GM12878 (cell line): ENCODE results near the gene ZBTB16. TPM values are rescaled to one million over a fixed set of nuclear protein-coding genes. Genes with fewer than 3 reads are reported as not detected.

Source experiments
- ATAC-seq: fragments of 200-7000 bp; cut with Tn5 transposase; 3 replicates; pipeline ENCODE4 v1.9.1; 2020; ENCODE audit warnings: mild to moderate bottlenecking, moderate library complexity
- BruUV-seq: library from RNA; stranded (reverse); fragments of 400-500 nt; replicated peaks from 2 replicates; lab custom pipeline; 2021; lab: Mats Ljungman, UMichigan
- CTCF ChIA-PET: fragments of 300-600 bp; sonication (Branson Sonifier 250); formaldehyde crosslinking; extraction: SDS; loops from one replicate; lab custom pipeline; 2021; ENCODE audit warnings: inconsistent platforms; lab: Yijun Ruan, JAX
- POLR2A ChIA-PET: fragments of 350-600 bp; formaldehyde crosslinking; extraction: SDS; loops from one replicate; lab custom pipeline; 2021; ENCODE audit warnings: inconsistent platforms; lab: Charles Lee
- RAD21 ChIA-PET: fragments of 300-600 bp; sonication (Branson Sonifier 250); formaldehyde crosslinking; loops from one replicate; lab custom pipeline; 2023; ENCODE audit warnings: antibody characterized with exemption; ENCODE audit not compliant: unreplicated experiment; lab: Charles Lee
- SMC1A ChIA-PET: fragments of 300-600 bp; sonication (Branson Sonifier 250); formaldehyde crosslinking; loops from one replicate; lab custom pipeline; 2023; ENCODE audit not compliant: unreplicated experiment, uncharacterized antibody; lab: Charles Lee
- DNase-seq: peaks from one replicate; pipeline ENCODE4 v3.0.0-alpha.2; 2011; ENCODE audit warnings: low read depth, low spot score
- FAIRE-seq: peaks from 3 replicates; lab custom pipeline; 2011; peaks lifted over from hg19 to GRCh38; lab: Jason Lieb, UNC
- H2AFZ ChIP-seq: 2 replicates; pipeline ENCODE4 v1.6.0; 2011; ENCODE audit warnings: low read depth, low read length, control low read depth; ENCODE audit not compliant: control insufficient read depth
- H3K27ac ChIP-seq: 2 replicates; pipeline ENCODE4 v1.5.1; 2011; ENCODE audit warnings: control low read depth; ENCODE audit not compliant: control insufficient read depth, insufficient read depth
- H3K27me3 ChIP-seq, 2 experiments: replicated peaks in 1 of 2; 2 replicates each; pipeline versions ENCODE4 v1.6.0 to v1.6.1; 2011; ENCODE audit warnings: low read length in 1 of 2; ENCODE audit not compliant: control insufficient read depth in 2 of 2, insufficient read depth in 2 of 2
- H3K36me3 ChIP-seq, 2 experiments: 2 replicates each; pipeline ENCODE4 v1.5.1; 2011; ENCODE audit warnings: low read length in 1 of 2; ENCODE audit not compliant: control insufficient read depth in 2 of 2, insufficient read depth in 2 of 2
- H3K4me1 ChIP-seq: 2 replicates; pipeline ENCODE4 v1.6.1; 2011; ENCODE audit warnings: mild to moderate bottlenecking, low read length, moderate library complexity, mixed read lengths; ENCODE audit not compliant: control insufficient read depth, insufficient read depth
- H3K4me2 ChIP-seq: 2 replicates; pipeline ENCODE4 v1.6.0; 2011; ENCODE audit warnings: control low read depth; ENCODE audit not compliant: control insufficient read depth, insufficient read depth
- H3K4me3 ChIP-seq: fragments of 200-600 bp; sonication (generic); 2 replicates; pipeline ENCODE4 v1.5.1; 2016
- H3K79me2 ChIP-seq: 2 replicates; pipeline ENCODE4 v1.6.0; 2011; ENCODE audit warnings: low read length; ENCODE audit not compliant: control insufficient read depth, insufficient read depth
- H3K9ac ChIP-seq: 2 replicates; pipeline ENCODE4 v1.8.0; 2011; ENCODE audit warnings: low read length, control low read depth, mixed read lengths; ENCODE audit not compliant: control insufficient read depth, insufficient read depth
- H3K9me3 ChIP-seq: replicated peaks from 3 replicates; pipeline ENCODE4 v1.5.1; 2011; ENCODE audit warnings: mild to moderate bottlenecking, low read length; ENCODE audit not compliant: control insufficient read depth, insufficient read depth
- H4K20me1 ChIP-seq: 2 replicates; pipeline ENCODE4 v1.6.0; 2011; ENCODE audit not compliant: control insufficient read depth, insufficient read depth
- CHD4 ChIP-seq: fragments of 200-600 bp; sonication (generic); IDR thresholded peaks from 2 replicates; pipeline ENCODE4 v1.6.1; 2016; ENCODE audit warnings: mild to moderate bottlenecking
- IRF3 ChIP-seq: fragments of 450-650 bp; IDR thresholded peaks from 2 replicates; pipeline ENCODE4 v1.6.1; 2014; ENCODE audit warnings: mild to moderate bottlenecking
- SPI1 ChIP-seq: IDR thresholded peaks from 2 replicates; pipeline ENCODE4 v1.6.1; 2011; ENCODE audit warnings: low read depth, mild to moderate bottlenecking, low read length, moderate library complexity, borderline replicate concordance; ENCODE audit not compliant: insufficient read depth
- TAF1 ChIP-seq: IDR thresholded peaks from 2 replicates; pipeline ENCODE4 v1.6.1; 2011; ENCODE audit warnings: mild to moderate bottlenecking, low read depth, low read length, borderline replicate concordance
- ZNF207 ChIP-seq: fragments of 450-650 bp; IDR thresholded peaks from 2 replicates; pipeline ENCODE4 v1.6.1; 2014; ENCODE audit warnings: antibody characterized with exemption, mild to moderate bottlenecking, borderline replicate concordance
- ZNF274 ChIP-seq: IDR thresholded peaks from one replicate; pipeline ENCODE4 v1.8.0; 2011; ENCODE audit not compliant: insufficient read length, insufficient read depth
- ZSCAN29 ChIP-seq: fragments of 450-650 bp; IDR thresholded peaks from 2 replicates; pipeline ENCODE4 v1.6.1; 2017; ENCODE audit warnings: mild to moderate bottlenecking, moderate library complexity
- ZZZ3 ChIP-seq: IDR thresholded peaks from 2 replicates; pipeline ENCODE4 v1.6.1; 2011; ENCODE audit warnings: low read depth; ENCODE audit not compliant: control insufficient read depth, insufficient read length
- WGBS: methylation state at CpG from one replicate; pipeline ENCODE4 v1.1.6; 2016; ENCODE audit warnings: low lambda C conversion rate; ENCODE audit not compliant: insufficient replicate concordance, insufficient coverage; ENCODE audit errors: missing lambda C conversion rate; 5-methylcytosine and 5-hydroxymethylcytosine counted together
- in situ Hi-C: fragments of 300-500 bp; cut with MboI; formaldehyde crosslinking; loops from 9 replicates; pipeline ENCODE4 v1.14.3; 2018; ENCODE audit warnings: mixed read lengths
- intact Hi-C: fragments of 100-400 bp; cut with micrococcal nuclease; formaldehyde crosslinking; loops from one replicate; pipeline ENCODE4 v1.14.2; 2022; ENCODE audit not compliant: unreplicated experiment
- polyA plus RNA-seq, 11 experiments: library from polyadenylated mRNA; depleted of rRNA in 4 of 11; unstranded in 6 of 11; stranded (reverse) in 5 of 11; fragments of >200 nt; fragmentation: Nextera tagmentation in 4 of 11; fragmentation: Illumina TruSeq in 1 of 11; extraction: Ambion mirVana in 4 of 11; extraction: Trizol in 1 of 11; gene quantifications; 1 replicate in 1 of 11; 2 replicates in 10 of 11; pipeline versions ENCODE4 v1.2.1 to v1.2.3, GENCODE V29; 2011 to 2016; ENCODE audit warnings: inconsistent platforms in 2 of 11, missing spikeins in 2 of 11, low read depth in 1 of 11
- total RNA-seq, 4 experiments: library from RNA; depleted of rRNA in 3 of 4; stranded (reverse); fragments of >200 nt in 3 of 4; fragmentation: Illumina TruSeq in 1 of 4; extraction: Trizol in 1 of 4; gene quantifications; 2 replicates each; pipeline versions ENCODE4 v1.2.1 to v1.2.3, GENCODE V29; 2013 to 2021
- TF ChIP-seq, protein P1 (sequence below): fragments of 450-650 bp; formaldehyde crosslinking; IDR thresholded peaks from 2 replicates; pipeline ENCODE4 v1.4.0; 2022; ENCODE audit warnings: mild to moderate bottlenecking, moderate library complexity

Gene ZBTB16
- total and polyA plus RNA-seq, 10 of the 15 experiments (the other 5 are each of a cell fraction or from before 2014, with no cell fraction given): 0.38 TPM; not detected in 9

DNA sequence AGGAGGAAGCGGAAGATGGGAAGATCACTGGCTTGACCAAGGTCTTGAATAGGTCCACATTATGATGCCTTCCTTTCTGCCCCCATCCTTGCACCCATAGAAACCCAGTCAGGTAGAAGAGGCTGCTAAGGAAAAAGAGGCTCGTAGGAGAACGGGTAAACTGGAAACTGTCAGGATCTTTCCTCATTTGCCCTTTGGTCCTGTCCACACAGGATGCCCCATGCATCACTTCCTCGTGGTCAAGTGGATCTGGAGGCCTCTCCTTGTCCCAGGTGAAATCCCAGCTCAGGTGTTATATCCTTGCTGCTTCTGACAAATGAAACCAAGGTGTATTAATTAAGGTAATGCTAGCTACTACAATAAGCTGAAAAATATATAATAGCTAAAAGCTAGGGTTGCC lies 8.0 kb upstream of the ZBTB16 start:
- TF ChIP-seq ZZZ3 (no peak), CHD4 (no peak), TAF1 (no peak), ZSCAN29 (no peak), ZNF274 (no peak), IRF3 (no peak), SPI1 (no peak), ZNF207 (no peak)
- TF ChIP-seq, protein P1, sequence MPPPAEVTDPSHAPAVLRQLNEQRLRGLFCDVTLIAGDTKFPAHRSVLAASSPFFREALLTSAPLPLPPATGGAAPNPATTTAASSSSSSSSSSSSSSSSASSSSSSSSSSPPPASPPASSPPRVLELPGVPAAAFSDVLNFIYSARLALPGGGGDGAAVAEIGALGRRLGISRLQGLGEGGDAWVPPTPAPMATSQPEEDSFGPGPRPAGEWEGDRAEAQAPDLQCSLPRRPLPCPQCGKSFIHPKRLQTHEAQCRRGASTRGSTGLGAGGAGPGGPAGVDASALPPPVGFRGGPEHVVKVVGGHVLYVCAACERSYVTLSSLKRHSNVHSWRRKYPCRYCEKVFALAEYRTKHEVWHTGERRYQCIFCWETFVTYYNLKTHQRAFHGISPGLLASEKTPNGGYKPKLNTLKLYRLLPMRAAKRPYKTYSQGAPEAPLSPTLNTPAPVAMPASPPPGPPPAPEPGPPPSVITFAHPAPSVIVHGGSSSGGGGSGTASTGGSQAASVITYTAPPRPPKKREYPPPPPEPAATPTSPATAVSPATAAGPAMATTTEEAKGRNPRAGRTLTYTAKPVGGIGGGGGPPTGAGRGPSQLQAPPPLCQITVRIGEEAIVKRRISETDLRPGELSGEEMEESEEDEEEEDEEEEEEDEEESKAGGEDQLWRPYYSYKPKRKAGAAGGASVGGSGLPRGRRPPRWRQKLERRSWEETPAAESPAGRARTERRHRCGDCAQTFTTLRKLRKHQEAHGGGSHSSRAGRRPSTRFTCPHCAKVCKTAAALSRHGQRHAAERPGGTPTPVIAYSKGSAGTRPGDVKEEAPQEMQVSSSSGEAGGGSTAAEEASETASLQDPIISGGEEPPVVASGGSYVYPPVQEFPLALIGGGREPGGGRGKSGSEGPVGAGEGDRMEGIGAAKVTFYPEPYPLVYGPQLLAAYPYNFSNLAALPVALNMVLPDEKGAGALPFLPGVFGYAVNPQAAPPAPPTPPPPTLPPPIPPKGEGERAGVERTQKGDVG (CRISPR knock-in tag): no peak
- DNase-seq (no peak), FAIRE-seq (no peak), ATAC-seq (no peak)
- no peak overlapping the region for H3K4me3 ChIP-seq
- H2AFZ ChIP-seq: no peak overlapping the region
- in situ Hi-C loops (no loop called here), intact Hi-C loops (no loop called here)
- no peaks in the 10 kb centered on the region for H3K79me2 ChIP-seq
- CTCF ChIA-PET: interaction anchor here (0.6 kb wide), 1 partner anchor 14 kb away, joined by 3 read pairs; no protein-coding TSS in a partner anchor
- BruUV-seq: no TSS peak
- SMC1A ChIA-PET: interaction anchor here (0.8 kb wide), 1 partner anchor 722 kb away, joined by 4 read pairs; no protein-coding TSS in a partner anchor
- no peak overlapping the region for H3K27ac ChIP-seq
- H4K20me1 ChIP-seq: no peaks in the 10 kb centered on the region
- no peaks in the 10 kb centered on the region for H3K9me3 ChIP-seq
- H3K4me2 ChIP-seq: no peak overlapping the region
- RAD21 ChIA-PET: no interaction called here
- H3K36me3 ChIP-seq: no peaks in the 10 kb centered on the region
- H3K4me1 ChIP-seq: no peaks in the 10 kb centered on the region
- 25% methylated on average over 4 of the region's 4 CpGs for WGBS
- H3K9ac ChIP-seq: no peak overlapping the region
- POLR2A ChIA-PET: no interaction called here
- H3K27me3 ChIP-seq: peaks cover 2 to 4% of the 10 kb centered on the region in 2 experiments; a peak in 2 of 4 replicates
